K562 (cell line): ENCODE data around the gene SDS. TPM values are rescaled to one million over a fixed set of nuclear protein-coding genes. Genes with fewer than 3 reads are reported as not detected.

Experiments used
- ILK ChIP-seq: fragments of 450-650 bp; IDR thresholded peaks from 2 replicates; pipeline ENCODE4 v1.6.1; 2016; ENCODE audit warnings: missing genetic modification characterization, low read depth, mild to moderate bottlenecking, missing compliant biosample characterization, moderate library complexity, borderline replicate concordance
- ZNF3 ChIP-seq: fragments of 250-450 bp; sonication (Bioruptor Pico); IDR thresholded peaks from 2 replicates; pipeline ENCODE4 v1.5.0; 2021; ENCODE audit warnings: mild to moderate bottlenecking, moderate library complexity
- polyA plus RNA-seq, 8 experiments: library from polyadenylated mRNA; depleted of rRNA in 4 of 8; stranded (reverse) in 5 of 8; unstranded in 3 of 8; fragments of >200 nt; fragmentation: Nextera tagmentation in 2 of 8; fragmentation: Illumina TruSeq in 1 of 8; extraction: Ambion mirVana in 2 of 8; extraction: Trizol in 1 of 8; gene quantifications; 2 replicates each; pipeline versions ENCODE4 v1.2.1 to v1.2.3, GENCODE V29; 2011 to 2014; ENCODE audit warnings: inconsistent platforms in 1 of 8, missing spikeins in 1 of 8
- total RNA-seq, 7 experiments: library from RNA; depleted of rRNA in 6 of 7; stranded (reverse); fragments of >200 nt in 6 of 7; fragmentation: Illumina TruSeq in 2 of 7; extraction: Trizol in 2 of 7; gene quantifications; 2 replicates each; pipeline versions ENCODE4 v1.2.1 to v1.2.3, GENCODE V29; 2011 to 2021; ENCODE audit warnings: low replicate concordance in 1 of 7
- TF ChIP-seq, protein P1 (sequence below), 2 experiments: fragments of 450-650 bp; IDR thresholded peaks; 2 replicates each; pipeline ENCODE4 v1.6.1; 2016; ENCODE audit warnings: mild to moderate bottlenecking in 2 of 2, borderline replicate concordance in 1 of 2, low read depth in 1 of 2, moderate library complexity in 1 of 2
- TF ChIP-seq, protein P2 (sequence below): fragments of 450-650 bp; IDR thresholded peaks from 2 replicates; pipeline ENCODE4 v1.6.1; 2016; ENCODE audit warnings: low read depth
- TF ChIP-seq, protein P3 (sequence below), 2 experiments: fragments of 450-650 bp; conservative IDR thresholded peaks; 2 replicates each; pipeline ENCODE4 v1.6.1; 2017; ENCODE audit warnings: mild to moderate bottlenecking in 2 of 2, moderate library complexity in 2 of 2

The SDS gene
- total and polyA plus RNA-seq, 9 of the 15 experiments (the other 6 are each of a cell fraction or from before 2014, with no cell fraction given) = 0.07 to 1.1 (median 0.12) TPM; not detected in 1

DNA sequence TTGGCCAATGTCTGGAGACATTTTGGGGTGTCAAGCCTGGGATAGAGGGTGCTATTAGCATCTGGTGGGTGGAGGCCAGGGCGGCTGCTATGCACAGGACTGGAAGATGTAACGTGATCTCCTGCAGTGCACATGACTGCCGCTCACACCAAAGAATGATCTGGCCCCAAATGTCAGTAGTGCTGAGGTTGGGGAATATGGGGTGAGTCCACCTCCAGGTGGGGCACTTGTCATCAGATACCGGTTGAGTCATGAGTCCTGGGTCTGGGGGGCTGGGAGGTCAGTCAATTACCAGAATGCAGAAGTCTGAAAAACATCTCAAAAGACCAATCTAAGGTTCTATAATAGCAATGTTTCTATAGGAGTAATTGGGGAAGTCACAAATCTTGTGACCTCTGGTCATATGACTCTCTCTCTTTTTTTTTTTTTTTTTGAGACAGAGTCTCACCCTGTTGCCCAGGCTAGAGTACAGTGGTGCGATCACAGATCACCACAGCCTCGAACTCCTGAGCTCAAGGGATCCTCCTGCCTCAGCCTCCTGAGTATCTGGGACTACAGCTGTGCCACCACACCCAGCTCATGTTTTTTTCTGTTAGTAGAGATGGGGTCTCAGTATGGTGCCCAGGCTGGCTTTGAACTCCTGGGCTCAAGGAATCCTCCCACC is 12.5 kb upstream of the SDS start (continued):
- TF ChIP-seq, protein P1, sequence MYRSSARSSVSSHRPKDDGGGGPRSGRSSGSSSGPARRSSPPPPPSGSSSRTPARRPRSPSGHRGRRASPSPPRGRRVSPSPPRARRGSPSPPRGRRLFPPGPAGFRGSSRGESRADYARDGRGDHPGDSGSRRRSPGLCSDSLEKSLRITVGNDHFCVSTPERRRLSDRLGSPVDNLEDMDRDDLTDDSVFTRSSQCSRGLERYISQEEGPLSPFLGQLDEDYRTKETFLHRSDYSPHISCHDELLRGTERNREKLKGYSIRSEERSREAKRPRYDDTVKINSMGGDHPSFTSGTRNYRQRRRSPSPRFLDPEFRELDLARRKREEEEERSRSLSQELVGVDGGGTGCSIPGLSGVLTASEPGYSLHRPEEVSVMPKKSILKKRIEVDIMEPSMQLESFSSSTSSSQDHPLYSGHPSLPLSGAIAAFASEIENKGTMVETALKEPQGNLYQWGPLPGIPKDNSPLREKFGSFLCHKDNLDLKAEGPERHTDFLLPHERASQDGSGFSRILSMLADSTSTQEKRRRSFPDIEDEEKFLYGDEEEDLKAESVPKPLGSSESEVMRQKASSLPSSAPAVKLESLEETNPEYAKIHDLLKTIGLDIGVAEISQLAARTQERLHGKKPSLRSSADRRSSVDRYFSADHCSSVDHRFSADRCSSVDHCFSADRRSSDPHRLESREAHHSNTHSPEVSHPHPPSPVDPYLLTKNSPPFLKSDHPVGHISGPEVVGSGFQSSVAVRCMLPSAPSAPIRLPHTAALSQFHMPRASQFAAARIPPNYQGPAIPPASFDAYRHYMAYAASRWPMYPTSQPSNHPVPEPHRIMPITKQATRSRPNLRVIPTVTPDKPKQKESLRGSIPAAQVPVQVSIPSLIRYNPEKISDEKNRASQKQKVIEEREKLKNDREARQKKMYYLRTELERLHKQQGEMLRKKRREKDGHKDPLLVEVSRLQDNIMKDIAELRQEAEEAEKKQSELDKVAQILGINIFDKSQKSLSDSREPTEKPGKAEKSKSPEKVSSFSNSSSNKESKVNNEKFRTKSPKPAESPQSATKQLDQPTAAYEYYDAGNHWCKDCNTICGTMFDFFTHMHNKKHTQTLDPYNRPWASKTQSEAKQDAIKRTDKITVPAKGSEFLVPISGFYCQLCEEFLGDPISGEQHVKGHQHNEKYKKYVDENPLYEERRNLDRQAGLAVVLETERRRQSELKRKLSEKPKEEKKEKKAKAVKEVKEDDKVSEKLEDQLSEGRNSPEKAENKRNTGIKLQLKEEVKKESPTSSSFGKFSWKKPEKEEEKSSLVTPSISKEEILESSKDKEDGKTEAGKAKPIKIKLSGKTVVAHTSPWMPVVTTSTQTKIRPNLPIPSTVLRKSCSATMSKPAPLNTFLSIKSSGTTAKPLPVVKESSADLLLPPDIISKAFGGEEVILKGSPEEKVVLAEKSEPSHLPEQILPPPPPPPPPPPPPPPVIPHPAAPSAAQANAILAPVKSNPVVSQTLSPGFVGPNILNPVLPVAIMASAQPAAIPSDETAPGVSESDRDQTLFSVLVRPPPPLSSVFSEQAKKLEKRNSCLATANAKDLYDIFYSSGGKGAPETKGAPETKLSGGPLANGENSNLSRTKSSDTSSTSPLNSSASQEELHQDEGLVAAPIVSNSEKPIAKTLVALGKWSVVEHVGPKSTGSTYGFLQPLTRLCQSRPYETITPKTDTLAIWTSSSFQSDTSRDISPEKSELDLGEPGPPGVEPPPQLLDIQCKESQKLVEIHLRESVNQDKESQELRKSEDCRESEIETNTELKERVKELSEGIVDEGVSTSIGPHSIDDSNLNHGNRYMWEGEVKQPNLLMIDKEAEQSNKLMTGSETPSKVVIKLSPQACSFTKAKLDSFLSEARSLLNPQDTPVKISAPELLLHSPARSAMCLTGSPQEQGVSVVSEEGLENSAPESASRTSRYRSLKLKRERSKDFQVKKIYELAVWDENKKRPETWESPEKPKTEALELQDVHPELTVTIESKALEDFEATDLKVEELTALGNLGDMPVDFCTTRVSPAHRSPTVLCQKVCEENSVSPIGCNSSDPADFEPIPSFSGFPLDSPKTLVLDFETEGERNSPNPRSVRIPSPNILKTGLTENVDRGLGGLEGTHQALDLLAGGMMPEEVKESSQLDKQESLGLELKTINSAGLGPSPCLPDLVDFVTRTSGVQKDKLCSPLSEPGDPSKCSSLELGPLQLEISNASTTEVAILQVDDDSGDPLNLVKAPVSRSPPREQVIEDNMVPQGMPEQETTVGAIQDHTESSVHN (IDR thresholded peaks at IDR 0.05; ENCODE audit: borderline replicate concordance in 1 of 2, low read depth in 1 of 2) = peak in 1 of 2 experiments; percentile 67; a peak in 1 of 4 replicates
- TF ChIP-seq ZNF3 (CRISPR knock-in tag) (peak; percentile 76), ILK (tag) (no peak)
- TF ChIP-seq, protein P2, sequence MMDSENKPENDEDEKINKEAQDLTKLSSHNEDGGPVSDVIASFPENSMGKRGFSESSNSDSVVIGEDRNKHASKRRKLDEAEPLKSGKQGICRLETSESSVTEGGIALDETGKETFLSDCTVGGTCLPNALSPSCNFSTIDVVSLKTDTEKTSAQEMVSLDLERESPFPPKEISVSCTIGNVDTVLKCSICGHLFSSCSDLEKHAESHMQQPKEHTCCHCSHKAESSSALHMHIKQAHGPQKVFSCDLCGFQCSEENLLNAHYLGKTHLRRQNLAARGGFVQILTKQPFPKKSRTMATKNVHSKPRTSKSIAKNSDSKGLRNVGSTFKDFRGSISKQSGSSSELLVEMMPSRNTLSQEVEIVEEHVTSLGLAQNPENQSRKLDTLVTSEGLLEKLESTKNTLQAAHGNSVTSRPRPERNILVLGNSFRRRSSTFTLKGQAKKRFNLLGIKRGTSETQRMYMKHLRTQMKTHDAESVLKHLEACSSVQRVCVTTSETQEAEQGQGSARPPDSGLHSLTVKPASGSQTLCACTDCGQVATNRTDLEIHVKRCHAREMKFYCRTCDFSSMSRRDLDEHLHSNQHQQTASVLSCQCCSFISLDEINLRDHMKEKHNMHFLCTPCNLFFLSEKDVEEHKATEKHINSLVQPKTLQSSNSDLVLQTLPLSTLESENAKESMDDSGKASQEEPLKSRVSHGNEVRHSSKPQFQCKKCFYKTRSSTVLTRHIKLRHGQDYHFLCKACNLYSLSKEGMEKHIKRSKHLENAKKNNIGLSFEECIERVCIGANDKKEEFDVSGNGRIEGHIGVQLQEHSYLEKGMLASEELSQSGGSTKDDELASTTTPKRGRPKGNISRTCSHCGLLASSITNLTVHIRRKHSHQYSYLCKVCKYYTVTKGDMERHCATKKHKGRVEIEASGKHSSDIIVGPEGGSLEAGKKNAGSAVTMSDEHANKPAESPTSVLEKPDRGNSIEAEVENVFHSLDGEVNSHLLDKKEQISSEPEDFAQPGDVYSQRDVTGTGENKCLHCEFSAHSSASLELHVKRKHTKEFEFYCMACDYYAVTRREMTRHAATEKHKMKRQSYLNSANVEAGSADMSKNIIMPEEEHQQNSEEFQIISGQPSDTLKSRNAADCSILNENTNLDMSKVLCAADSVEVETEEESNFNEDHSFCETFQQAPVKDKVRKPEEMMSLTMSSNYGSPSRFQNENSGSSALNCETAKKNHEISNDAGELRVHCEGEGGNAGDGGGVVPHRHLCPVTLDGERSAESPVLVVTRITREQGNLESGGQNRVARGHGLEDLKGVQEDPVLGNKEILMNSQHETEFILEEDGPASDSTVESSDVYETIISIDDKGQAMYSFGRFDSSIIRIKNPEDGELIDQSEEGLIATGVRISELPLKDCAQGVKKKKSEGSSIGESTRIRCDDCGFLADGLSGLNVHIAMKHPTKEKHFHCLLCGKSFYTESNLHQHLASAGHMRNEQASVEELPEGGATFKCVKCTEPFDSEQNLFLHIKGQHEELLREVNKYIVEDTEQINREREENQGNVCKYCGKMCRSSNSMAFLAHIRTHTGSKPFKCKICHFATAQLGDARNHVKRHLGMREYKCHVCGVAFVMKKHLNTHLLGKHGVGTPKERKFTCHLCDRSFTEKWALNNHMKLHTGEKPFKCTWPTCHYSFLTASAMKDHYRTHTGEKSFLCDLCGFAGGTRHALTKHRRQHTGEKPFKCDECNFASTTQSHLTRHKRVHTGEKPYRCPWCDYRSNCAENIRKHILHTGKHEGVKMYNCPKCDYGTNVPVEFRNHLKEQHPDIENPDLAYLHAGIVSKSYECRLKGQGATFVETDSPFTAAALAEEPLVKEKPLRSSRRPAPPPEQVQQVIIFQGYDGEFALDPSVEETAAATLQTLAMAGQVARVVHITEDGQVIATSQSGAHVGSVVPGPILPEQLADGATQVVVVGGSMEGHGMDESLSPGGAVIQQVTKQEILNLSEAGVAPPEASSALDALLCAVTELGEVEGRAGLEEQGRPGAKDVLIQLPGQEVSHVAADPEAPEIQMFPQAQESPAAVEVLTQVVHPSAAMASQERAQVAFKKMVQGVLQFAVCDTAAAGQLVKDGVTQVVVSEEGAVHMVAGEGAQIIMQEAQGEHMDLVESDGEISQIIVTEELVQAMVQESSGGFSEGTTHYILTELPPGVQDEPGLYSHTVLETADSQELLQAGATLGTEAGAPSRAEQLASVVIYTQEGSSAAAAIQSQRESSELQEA = no peak
- TF ChIP-seq, protein P3, sequence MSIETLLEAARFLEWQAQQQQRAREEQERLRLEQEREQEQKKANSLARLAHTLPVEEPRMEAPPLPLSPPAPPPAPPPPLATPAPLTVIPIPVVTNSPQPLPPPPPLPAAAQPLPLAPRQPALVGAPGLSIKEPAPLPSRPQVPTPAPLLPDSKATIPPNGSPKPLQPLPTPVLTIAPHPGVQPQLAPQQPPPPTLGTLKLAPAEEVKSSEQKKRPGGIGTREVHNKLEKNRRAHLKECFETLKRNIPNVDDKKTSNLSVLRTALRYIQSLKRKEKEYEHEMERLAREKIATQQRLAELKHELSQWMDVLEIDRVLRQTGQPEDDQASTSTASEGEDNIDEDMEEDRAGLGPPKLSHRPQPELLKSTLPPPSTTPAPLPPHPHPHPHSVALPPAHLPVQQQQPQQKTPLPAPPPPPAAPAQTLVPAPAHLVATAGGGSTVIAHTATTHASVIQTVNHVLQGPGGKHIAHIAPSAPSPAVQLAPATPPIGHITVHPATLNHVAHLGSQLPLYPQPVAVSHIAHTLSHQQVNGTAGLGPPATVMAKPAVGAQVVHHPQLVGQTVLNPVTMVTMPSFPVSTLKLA (conservative IDR thresholded peaks at IDR 0.05) = 0 out of 4 replicates have a peak, but pooled peaks of 1 of the 2 experiments have one; percentile 24
